Choroid plexus epithelial cell (primary cell): ENCODE measurements around the gene HOXA5.

Experiments
- DNase-seq: peaks from one replicate; pipeline ENCODE4 v3.0.0-alpha.2; 2010; ENCODE audit warnings: low read depth
- H3K4me3 ChIP-seq: 2 replicates; pipeline ENCODE4 v1.5.1; 2011; ENCODE audit warnings: low read depth, mild to moderate bottlenecking, control low read depth, low read length, moderate library complexity
- TF ChIP-seq, protein P1 (sequence below): conservative IDR thresholded peaks from 2 replicates; pipeline ENCODE4 v1.5.1; 2011; ENCODE audit warnings: low read depth, mild to moderate bottlenecking, control low read depth, inconsistent platforms, low read length, moderate library complexity

The HOXA5 gene

GRCh38 chr7:27106181-27106900 lies 37.1 kb downstream of the HOXA5 start:
- H3K4me3 ChIP-seq, result no peak overlapping the region
- TF ChIP-seq, protein P1, sequence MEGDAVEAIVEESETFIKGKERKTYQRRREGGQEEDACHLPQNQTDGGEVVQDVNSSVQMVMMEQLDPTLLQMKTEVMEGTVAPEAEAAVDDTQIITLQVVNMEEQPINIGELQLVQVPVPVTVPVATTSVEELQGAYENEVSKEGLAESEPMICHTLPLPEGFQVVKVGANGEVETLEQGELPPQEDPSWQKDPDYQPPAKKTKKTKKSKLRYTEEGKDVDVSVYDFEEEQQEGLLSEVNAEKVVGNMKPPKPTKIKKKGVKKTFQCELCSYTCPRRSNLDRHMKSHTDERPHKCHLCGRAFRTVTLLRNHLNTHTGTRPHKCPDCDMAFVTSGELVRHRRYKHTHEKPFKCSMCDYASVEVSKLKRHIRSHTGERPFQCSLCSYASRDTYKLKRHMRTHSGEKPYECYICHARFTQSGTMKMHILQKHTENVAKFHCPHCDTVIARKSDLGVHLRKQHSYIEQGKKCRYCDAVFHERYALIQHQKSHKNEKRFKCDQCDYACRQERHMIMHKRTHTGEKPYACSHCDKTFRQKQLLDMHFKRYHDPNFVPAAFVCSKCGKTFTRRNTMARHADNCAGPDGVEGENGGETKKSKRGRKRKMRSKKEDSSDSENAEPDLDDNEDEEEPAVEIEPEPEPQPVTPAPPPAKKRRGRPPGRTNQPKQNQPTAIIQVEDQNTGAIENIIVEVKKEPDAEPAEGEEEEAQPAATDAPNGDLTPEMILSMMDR, result no peak
- DNase-seq, result no peak

DNA sequence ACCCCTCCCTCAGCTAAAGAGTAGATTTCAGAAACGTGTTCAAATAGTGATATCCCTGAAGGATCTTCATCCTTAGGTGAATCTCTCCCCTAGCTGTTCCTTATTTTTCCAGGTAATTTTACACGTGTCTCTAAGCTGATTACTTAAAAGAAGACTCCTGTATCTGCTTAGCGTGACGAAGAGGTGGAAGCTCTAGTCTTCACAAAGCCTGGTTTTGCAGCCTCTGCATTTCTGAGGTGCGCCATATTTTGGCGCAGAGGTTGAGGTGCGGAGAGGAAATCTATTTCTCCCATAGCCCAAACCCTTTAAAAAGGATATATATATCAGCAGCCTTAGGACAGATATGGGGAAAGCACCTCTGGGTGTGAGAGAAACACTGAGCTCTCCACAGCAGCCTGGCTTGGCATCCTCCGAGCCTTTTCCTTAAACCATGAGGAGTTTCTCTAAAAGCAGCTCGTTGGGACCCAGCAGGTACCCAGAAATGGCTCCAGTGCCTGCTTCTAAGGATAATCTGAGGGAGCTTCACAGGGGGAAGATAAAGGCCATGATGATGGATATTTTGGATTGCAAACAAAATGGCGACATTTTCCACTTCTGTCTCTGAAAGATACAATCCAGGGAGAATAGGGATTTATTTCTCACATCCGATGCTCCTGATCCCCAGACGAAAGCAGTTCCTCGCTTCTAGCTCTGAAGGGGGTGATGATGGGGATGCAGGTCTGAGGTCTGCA lies 38.0 kb downstream of the HOXA5 start:
- no peak overlapping the region for H3K4me3 ChIP-seq
- DNase-seq, result no peak

GRCh38 chr7:27104341-27105058 lies 39.0 kb downstream of the HOXA5 start:
- no peak overlapping the region for H3K4me3 ChIP-seq
- TF ChIP-seq, protein P1, result no peak
- DNase-seq, result no peak

More for the DNA sequence above, 38.0 kb downstream of the HOXA5 start:
- TF ChIP-seq, protein P1, result no peak

- no peak for DNase-seq
- no peak overlapping the region for H3K4me3 ChIP-seq
- TF ChIP-seq, protein P1, result no peak
Observed at GRCh38 chr7:27103489-27104226, 39.8 kb downstream of the HOXA5 start.

GRCh38 chr7:27102581-27103442 lies 40.7 kb downstream of the HOXA5 start, which contains the start of gene HOXA2:
TSS of gene HOXA2 (minus strand) at chr7:27102683. CDS start at chr7:27102500, 183 bp downstream.
- no peak for DNase-seq
- H3K4me3 ChIP-seq, result no peak within 1 kb of the TSS
- TF ChIP-seq, protein P1, result no peak
